RWPE1 (cell line): ENCODE results near the gene STRN.
A peak's percentile ranks its signal among the peaks of the same experiment; 100 is the strongest.

Source experiments
- CTCF ChIA-PET: fragments of 350-600 bp; sonication (Branson Sonifier 250); formaldehyde crosslinking; extraction: SDS; loops from one replicate; lab custom pipeline; 2021; lab: Yijun Ruan, JAX
- POLR2A ChIA-PET: fragments of 400-600 bp; formaldehyde crosslinking; extraction: SDS; loops from one replicate; lab custom pipeline; 2020; ENCODE audit warnings: antibody characterized with exemption; ENCODE audit not compliant: low non-redundant PET; lab: Yijun Ruan, JAX
- DNase-seq: peaks from one replicate; pipeline ENCODE4 v3.0.0; 2012; ENCODE audit warnings: low spot score
- H3K27ac ChIP-seq: fragments of 450-650 bp; 2 replicates; pipeline ENCODE4 v1.5.1; 2017
- TF ChIP-seq, protein P1 (sequence below): fragments of 450-650 bp; conservative IDR thresholded peaks from 2 replicates; pipeline ENCODE4 v1.5.1; 2017; ENCODE audit warnings: low read depth, mild to moderate bottlenecking

STRN gene

DNA sequence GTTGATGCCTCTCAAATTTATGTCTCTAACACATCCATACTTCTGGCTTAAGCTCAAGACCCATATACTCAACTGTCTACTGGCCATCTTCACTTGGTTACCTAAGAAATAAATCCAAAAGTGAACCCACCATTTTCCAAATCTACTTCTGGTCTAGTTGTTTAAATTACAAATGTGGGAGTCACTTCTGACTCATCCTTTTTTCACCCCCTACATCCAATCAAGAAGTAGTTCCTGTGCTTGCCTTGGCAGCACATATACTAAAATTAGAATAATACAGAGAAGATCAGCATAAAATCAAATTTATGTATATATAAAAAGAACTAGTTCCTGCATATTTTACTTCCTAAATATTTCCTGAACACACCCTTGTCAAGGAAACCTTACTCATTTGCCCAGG, 53.6 kb downstream of the STRN start:
- peak; percentile 23 for DNase-seq
- no peak overlapping the region for H3K27ac ChIP-seq
- ChIA-PET POLR2A (no interaction called here), CTCF (no interaction called here)
- TF ChIP-seq, protein P1, sequence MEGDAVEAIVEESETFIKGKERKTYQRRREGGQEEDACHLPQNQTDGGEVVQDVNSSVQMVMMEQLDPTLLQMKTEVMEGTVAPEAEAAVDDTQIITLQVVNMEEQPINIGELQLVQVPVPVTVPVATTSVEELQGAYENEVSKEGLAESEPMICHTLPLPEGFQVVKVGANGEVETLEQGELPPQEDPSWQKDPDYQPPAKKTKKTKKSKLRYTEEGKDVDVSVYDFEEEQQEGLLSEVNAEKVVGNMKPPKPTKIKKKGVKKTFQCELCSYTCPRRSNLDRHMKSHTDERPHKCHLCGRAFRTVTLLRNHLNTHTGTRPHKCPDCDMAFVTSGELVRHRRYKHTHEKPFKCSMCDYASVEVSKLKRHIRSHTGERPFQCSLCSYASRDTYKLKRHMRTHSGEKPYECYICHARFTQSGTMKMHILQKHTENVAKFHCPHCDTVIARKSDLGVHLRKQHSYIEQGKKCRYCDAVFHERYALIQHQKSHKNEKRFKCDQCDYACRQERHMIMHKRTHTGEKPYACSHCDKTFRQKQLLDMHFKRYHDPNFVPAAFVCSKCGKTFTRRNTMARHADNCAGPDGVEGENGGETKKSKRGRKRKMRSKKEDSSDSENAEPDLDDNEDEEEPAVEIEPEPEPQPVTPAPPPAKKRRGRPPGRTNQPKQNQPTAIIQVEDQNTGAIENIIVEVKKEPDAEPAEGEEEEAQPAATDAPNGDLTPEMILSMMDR, result no peak

DNA sequence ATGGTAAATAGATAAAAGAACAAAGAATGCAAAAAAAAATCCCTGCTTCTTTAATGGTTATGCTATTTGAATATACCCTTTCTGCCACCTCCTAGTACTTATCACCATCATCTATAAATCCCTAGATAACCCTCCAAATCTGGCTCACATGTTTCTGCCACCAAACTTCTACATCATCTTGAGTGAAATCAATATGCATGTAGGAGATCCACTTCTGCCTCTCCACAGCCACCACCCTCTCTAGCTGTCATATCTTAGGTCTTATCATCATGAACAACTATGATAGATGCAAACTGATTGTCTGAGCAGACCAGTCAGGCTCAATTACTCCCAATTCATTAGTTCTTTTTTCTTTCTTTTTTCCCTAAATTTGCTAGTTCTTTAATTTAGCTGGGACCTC, 55.3 kb downstream of the STRN start:
- ChIA-PET POLR2A (no interaction called here), CTCF (interaction anchor here (0.6 kb wide), 1 partner anchor 31 kb away, joined by 3 read pairs; no protein-coding TSS in a partner anchor)
- TF ChIP-seq, protein P1, result no peak
- H3K27ac ChIP-seq, result no peak overlapping the region
- no peak for DNase-seq

DNA sequence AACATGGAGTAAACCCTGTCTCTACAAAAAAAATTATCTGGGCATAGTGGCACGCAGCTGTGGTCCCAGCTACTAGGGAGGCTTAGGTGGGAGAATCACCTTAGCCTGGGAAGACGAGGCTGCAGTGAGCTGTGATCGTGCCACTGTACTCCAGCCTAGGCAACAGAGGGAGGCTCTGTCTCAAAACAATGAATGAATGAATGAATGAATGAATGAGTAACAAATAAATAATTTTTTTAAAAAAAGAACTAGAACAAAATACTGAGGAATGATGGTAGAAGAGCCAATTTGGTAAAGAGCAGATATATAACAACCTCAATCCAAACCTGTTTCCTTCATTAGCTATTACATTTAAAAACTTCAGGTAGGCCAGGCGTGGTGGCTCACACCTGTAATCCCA, 60.1 kb downstream of the STRN start:
- no peak overlapping the region for H3K27ac ChIP-seq
- TF ChIP-seq, protein P1, result no peak
- no peak for DNase-seq
- ChIA-PET POLR2A (no interaction called here), CTCF (no interaction called here)

DNA sequence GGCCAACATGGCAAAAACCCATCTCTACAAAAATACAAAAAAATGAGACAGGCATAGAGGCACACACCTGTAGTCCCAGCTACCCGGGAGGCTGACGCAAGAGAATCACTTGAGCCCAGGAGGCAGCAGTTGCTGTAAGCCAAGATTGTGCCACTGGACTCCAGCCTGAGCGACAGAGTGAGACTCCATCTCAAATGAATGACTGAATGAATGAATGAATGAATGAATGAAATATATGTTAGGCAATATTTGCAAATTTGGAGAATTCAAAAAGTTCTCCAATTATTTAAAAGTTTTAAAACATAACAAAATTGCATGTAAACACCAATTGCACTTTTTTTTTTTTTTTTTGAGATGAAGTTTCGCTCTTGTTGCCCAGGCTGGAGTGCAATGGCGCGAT, 61.7 kb downstream of the STRN start:
- CTCF ChIA-PET, result no interaction called here
- no peak overlapping the region for H3K27ac ChIP-seq
- POLR2A ChIA-PET, result no interaction called here
- TF ChIP-seq, protein P1, result no peak
- DNase-seq, result no peak

DNA sequence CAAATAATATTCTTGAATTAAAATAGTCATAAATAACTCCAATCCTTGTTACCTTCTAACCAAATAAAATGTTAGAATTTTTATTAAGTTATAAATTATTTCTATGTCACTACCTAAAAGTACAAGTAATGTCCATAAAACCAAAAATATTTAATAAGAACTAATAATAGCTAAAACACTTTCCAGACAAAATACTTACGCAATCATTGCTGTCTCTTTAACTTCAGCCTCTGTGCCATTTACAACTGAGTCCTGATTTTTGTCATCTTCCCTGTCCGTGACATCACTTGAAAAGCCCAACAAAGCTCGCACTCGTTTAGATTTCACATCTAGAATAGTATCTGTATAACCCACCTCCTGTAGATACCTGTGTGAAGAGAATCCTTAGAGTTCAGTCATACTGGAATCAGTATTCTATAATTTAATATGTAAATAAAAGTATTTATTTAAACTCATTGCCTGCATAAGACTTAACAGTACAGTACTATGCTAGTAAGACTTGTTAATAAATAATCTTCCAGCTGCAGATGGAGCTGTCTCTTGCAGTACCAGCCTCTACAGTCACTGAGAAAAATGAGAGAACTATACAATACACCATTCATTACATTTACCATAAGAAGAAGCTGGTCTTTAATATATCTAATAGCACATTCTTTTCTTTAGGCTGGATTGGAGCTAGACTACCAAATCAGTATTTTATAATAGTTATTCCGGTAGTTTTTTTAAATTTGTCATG, 63.8 kb downstream of the STRN start:
- no peak overlapping the region for H3K27ac ChIP-seq
- ChIA-PET POLR2A (no interaction called here), CTCF (interaction anchor here (0.5 kb wide), 1 partner anchor 52 kb away, joined by 3 read pairs; no protein-coding TSS in a partner anchor)
- TF ChIP-seq, protein P1, result no peak
- no peak for DNase-seq

DNA sequence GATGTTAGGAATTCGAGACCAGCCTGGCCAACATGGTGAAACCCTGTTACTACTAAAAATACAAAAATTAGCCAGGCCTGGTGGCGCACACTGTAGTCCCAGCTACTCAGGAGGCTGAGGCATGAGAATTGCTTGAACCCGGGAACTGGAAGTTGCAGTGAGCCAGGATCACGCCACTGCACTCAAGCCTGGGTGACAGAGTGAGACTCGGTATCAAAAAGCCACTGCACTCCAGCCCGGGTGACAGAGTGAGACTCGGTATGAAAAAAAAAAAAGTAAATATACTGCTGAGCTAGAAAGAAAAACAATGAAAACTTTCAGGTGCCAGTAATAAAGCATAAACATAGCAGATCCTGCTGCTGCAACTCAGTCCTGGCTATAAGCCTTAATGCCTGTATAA, 73.5 kb downstream of the STRN start:
- CTCF ChIA-PET, result interaction anchor here (0.7 kb wide), 1 partner anchor 11 kb away, joined by 3 read pairs; no protein-coding TSS in a partner anchor
- TF ChIP-seq, protein P1, result no peak
- POLR2A ChIA-PET, result no interaction called here
- no peak for DNase-seq
- H3K27ac ChIP-seq, result no peak overlapping the region
